NCI-H226 (cell line): ENCODE measurements around the gene LGALS3BP.

Experiments used
- DNase-seq: peaks from one replicate; pipeline ENCODE4 v3.0.0-alpha.2; 2015

LGALS3BP gene

DNA sequence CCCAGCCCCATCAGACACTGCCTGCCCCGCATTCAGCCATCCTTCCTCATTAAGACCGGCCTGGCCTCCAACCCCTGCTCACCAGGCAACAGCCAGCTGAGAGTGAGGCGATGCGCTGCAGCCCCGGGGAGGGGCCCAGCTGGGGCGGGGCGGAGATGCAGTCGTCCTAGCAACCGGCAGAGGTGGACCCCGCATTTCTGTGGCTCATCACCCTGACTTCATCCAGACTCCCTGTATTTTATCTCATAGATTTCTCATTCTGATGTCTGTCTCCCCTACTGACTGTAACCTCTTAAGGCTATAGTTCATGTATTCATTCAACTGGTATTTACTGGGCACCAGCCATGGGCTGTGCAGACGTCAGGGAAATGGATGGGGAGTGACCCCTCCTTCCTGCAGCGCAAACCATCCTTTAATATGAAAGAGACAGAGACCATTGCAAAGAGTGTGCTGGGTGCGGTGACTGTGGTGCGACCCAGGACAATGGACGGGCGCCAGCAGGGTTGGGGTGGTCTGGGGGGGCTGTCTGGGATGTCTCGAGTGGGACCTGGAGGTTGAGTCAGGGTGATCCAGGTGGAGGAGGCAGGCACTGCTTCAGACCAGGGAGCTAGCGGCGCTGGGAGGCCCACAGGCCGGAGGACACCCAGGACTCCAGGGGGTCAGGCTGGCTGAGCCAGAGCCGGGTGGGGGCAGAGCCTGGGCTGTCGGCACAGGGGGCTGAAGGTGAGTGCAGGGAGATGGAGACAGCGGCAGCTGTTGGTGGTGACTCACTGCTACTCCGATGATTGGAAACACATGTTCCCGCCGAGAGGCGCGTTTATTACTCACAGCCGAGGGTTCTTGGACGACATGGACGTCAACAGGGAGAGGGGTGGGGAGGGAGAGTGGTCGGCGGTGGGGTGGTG, 44.1 kb downstream of the LGALS3BP start:
- peak; percentile 99 for DNase-seq

- peak; percentile 45 for DNase-seq
Measured at GRCh38 chr17:78934681-78935418, 44.9 kb downstream of the LGALS3BP start.

- DNase-seq, result peak; percentile 96
Measured at GRCh38 chr17:78933959-78934568, 45.7 kb downstream of the LGALS3BP start.

- peak; percentile 96 for DNase-seq
Measured at GRCh38 chr17:78933025-78933958, 46.4 kb downstream of the LGALS3BP start.

DNA sequence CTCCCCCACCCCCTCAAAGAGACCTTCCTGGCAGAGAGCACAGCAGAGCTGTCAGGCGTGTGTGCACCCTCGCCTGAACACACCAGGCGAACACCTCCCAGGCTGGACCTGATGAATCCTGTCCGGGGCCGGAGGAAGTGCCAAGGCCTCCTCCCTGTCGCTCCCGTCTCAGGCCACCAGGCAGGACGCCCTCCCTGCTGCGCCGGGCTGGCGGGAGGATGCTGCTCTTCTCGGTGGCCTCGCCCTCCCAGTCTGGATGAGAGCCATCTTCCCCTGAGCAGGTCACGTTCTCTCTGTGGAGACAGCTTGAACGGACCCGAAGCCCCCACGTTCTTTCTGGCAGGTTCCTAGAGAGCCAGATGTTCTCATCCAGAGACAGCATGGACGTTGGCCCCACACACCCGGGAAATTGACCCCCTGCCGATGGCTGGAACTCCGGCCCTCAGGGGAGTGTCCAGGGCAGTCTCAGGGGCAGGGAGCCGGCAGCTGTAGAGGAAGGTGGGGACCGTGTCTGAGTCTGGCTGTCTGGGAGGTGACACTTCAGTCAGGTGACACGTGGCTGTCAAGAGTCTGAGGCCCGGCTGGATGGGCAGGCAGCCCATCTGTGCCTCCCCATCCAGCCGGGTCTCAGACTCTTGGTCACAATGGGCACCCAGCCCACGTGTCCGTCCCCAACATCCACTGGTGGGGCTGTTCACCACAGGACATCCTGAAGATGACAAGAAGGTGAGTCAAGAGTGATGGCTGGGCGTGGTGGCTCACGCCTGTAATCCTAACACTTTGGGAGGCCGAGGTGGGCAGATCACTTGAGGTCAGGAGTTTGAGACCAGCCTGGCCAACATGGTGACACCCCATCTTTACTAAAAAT, 49.6 kb downstream of the LGALS3BP start:
- DNase-seq, result no peak

GRCh38 chr17:78925662-78926555, 53.8 kb downstream of the LGALS3BP start:
- DNase-seq, result peak; percentile 86

- peak; percentile 71 for DNase-seq
Measured at GRCh38 chr17:78925234-78925633, 54.5 kb downstream of the LGALS3BP start, which contains the start of gene TIMP2. TIMP2 (minus strand) TSS chr17:78925387; CDS start chr17:78925088, 299 bp downstream.

- peak; percentile 16 for DNase-seq
Measured at GRCh38 chr17:78924481-78925151, 55.1 kb downstream of the LGALS3BP start.

- peak; percentile 65 for DNase-seq
Measured at GRCh38 chr17:78923660-78924453, 55.9 kb downstream of the LGALS3BP start.

- no peak for DNase-seq
Measured at GRCh38 chr17:78922816-78923498, 56.8 kb downstream of the LGALS3BP start.

DNA sequence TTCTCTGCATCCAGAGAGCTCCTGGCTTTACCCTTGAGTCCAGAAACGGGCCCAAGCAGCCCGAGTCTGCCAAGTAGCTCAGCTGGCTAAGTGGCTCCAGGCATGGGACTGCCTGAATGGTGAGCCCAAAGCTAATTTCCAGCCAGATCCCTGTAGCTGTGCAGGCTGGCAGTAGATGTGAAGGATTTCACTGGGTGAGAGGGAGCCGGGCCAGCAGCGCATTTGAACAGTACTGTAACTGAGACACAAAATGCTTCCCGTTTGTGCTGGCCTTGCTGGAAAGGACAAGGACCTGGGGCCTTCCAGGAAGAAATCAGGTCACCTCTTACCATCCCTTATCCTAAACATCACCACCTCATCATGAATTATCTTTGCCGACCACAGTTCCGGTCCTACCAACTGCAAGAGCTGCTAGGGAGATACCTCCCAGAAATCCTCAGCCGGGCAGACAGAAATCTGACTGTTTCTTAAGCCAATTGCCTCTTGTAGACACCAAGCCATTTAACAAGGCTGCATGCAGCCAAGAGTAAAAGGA, 58.2 kb downstream of the LGALS3BP start:
- DNase-seq, result no peak
